Mesothelial cell of epicardium (in vitro differentiated cells): Measurements from ENCODE around the gene RFLNA. TPM values are rescaled to one million over a fixed set of nuclear protein-coding genes. Genes with fewer than 3 reads are reported as not detected.

Experiments used
- microRNA-seq: library from miRNA; unstranded; fragments of <30 nt; microRNA quantifications from one replicate; pipeline ENCODE4 v1.2.0, GENCODE V29; 2021; ENCODE audit warnings: inconsistent platforms, mixed read lengths
- total RNA-seq: library from RNA; stranded (reverse); gene quantifications from 3 replicates; pipeline ENCODE4 v1.2.1, GENCODE V29; 2021

RFLNA gene
- total RNA-seq, 1 donor from 2014 or later = 41.0 TPM

Small RNA genes within 50 kb of the gene (microRNA-seq; reads per million reads assigned to microRNA genes)
- 0.88 reads per million for gene MIR6880
